Kidney (tissue), 14 donors: ENCODE results near the gene SPEM1. TPM values are rescaled to one million over a fixed set of nuclear protein-coding genes. Genes with fewer than 3 reads are reported as not detected.

Experiments
- DNase-seq, 5 donors: peaks; one replicate each; pipeline ENCODE4 v3.0.0-alpha.2; 2013 to 2020
- FAIRE-seq: peaks from 2 replicates; lab custom pipeline; 2012; peaks lifted over from hg19 to GRCh38; lab: Jason Lieb, UNC
- H3K27ac ChIP-seq, 2 donors: one replicate each; pipeline ENCODE4 v1.7.0; 2013; ENCODE audit warnings: low read depth in 2 of 2, low read length in 2 of 2, inconsistent platforms in 1 of 2
- H3K27me3 ChIP-seq: one replicate; pipeline ENCODE4 v1.7.1; 2013; ENCODE audit warnings: low read length, inconsistent platforms; ENCODE audit not compliant: control insufficient read depth, insufficient read depth
- H3K36me3 ChIP-seq, 3 donors: one replicate each; pipeline versions ENCODE4 v1.7.0 to v1.7.1; 2013; ENCODE audit warnings: low read length in 3 of 3, control low read depth in 1 of 3, inconsistent platforms in 1 of 3; ENCODE audit not compliant: insufficient read depth in 3 of 3, control insufficient read depth in 2 of 3
- H3K4me1 ChIP-seq, 3 donors: one replicate each; pipeline versions ENCODE4 v1.7.0 to v1.7.1; 2013; ENCODE audit warnings: low read length in 3 of 3, inconsistent platforms in 1 of 3, low read depth in 1 of 3; ENCODE audit not compliant: control insufficient read depth in 2 of 3, insufficient read depth in 2 of 3
- H3K4me3 ChIP-seq, 3 donors: one replicate each; pipeline versions ENCODE4 v1.7.0 to v1.8.1; 2013; ENCODE audit warnings: low read length in 3 of 3, control low read depth in 1 of 3, inconsistent platforms in 1 of 3
- H3K9ac ChIP-seq, 3 donors: one replicate each; pipeline versions ENCODE4 v1.7.0 to v1.7.1; 2013; ENCODE audit warnings: low read length in 3 of 3, control low read depth in 1 of 3, inconsistent platforms in 1 of 3
- H3K9me3 ChIP-seq, 3 donors: one replicate each; pipeline versions ENCODE4 v1.7.0 to v1.7.1; 2013; ENCODE audit warnings: low read length in 3 of 3, control low read depth in 1 of 3, inconsistent platforms in 1 of 3; ENCODE audit not compliant: control insufficient read depth in 2 of 3, insufficient read depth in 1 of 3
- intact Hi-C: fragments of 100-400 bp; cut with DNase I; formaldehyde crosslinking; loops from one replicate; pipeline ENCODE4 v1.11.1; 2022
- polyA plus RNA-seq: library from polyadenylated mRNA; stranded (reverse); fragments of 350-450 nt; fragmentation: Illumina TruSeq; extraction: RNeasy Lipid Tissue Mini Kit (QIAGEN cat#74804); gene quantifications from one replicate; pipeline ENCODE4 v1.2.3, GENCODE V29; 2014; ENCODE audit warnings: low read depth, low replicate concordance; ENCODE audit not compliant: insufficient read depth
- total RNA-seq: library from RNA; stranded (reverse); fragmentation: NEBNext Ultra II Directional; extraction: Animal tissue kit (Norgen Biotek cat#: 25700); gene quantifications from one replicate; pipeline ENCODE4 v1.2.1, GENCODE V29; 2021
- TF ChIP-seq, protein P1 (sequence below): IDR thresholded peaks from 3 replicates; pipeline ENCODE4 v1.5.1; 2012; ENCODE audit warnings: mild to moderate bottlenecking, moderate library complexity, borderline replicate concordance; ENCODE audit not compliant: insufficient read depth; ENCODE audit errors: extremely low read depth
- donor health status: control.
- donor health status: control.
- donor health status: control.
- donor health status: control.
- donor health status: control.
- donor health status: DM: yes; HTN: yes; CAD: no.
- donor health status: Normal renal cell carcinoma (clear cell type).

Gene SPEM1
- total and polyA plus RNA-seq, 2 donors from 2014 or later: not detected

DNA sequence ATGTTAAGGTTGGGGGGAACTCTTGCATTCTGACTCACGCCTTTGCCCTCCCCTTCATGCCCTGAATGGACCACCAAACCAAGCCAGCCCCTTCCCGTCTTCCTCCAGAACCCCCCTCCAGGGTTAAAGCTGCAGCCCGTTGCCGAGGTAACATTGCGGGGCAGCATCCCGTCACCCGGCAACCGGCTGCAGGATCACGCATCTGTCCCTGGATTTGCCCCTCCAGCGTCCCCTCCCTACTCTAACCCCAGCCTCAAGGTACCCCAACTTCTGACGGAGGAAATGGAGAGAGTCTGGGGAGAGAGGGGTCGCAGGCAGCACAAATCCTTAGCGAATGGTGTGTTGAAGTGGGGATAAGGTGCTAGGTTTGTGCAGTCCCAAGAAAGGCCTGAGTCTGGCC, 13.0 kb upstream of the SPEM1 start:
- H3K4me1 ChIP-seq: peaks cover 0 to 6% (median 6%) of the 10 kb centered on the region in 3 donors
- TF ChIP-seq, protein P1, sequence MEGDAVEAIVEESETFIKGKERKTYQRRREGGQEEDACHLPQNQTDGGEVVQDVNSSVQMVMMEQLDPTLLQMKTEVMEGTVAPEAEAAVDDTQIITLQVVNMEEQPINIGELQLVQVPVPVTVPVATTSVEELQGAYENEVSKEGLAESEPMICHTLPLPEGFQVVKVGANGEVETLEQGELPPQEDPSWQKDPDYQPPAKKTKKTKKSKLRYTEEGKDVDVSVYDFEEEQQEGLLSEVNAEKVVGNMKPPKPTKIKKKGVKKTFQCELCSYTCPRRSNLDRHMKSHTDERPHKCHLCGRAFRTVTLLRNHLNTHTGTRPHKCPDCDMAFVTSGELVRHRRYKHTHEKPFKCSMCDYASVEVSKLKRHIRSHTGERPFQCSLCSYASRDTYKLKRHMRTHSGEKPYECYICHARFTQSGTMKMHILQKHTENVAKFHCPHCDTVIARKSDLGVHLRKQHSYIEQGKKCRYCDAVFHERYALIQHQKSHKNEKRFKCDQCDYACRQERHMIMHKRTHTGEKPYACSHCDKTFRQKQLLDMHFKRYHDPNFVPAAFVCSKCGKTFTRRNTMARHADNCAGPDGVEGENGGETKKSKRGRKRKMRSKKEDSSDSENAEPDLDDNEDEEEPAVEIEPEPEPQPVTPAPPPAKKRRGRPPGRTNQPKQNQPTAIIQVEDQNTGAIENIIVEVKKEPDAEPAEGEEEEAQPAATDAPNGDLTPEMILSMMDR: no peak
- no peak overlapping the region for H3K9ac ChIP-seq
- H3K4me3 ChIP-seq: no peak overlapping the region
- no peak overlapping the region for H3K27ac ChIP-seq
- DNase-seq (peak in 1 of 5 donors; percentile 55), FAIRE-seq (no peak)
- no peaks in the 10 kb centered on the region for H3K36me3 ChIP-seq
- H3K27me3 ChIP-seq: no peaks in the 10 kb centered on the region
- intact Hi-C loops: no loop called here
- no peaks in the 10 kb centered on the region for H3K9me3 ChIP-seq

DNA sequence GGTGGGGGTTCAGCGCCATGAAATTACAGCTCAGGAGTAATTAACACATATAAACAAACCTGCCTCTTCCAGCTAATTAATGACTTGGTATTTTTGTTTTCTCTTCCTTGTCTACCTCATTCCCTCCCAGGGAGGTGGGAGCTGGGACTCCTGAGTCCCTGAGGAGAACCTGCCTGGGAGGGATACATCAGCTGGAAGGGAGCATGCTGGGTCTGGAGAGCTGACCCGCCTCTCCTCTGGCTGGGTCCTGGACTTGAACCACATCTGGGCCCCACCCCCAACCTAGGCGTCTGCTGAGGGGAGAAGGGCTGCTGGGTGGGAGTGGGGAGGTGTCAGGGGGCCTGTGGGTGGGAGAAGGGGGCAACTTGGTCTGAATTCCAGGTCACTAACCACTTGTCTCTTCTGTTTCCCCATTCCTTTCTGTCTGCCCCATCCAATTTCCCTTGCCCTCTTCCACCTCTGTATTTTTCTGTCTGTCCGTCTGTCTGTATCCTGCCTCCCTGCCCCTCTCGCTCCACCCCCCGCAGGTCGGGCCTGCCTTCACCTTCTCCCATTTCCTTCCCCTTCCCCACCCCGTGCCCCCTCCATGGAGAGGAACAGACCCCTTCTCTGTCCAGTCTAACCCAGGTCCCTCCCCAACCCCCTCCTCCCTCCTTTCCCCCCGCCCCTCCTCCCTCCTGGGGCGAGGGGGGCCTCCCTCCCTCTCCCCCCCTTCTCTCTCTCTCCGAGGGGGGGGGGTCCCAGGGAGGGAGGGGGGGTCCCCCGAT, 12.5 kb upstream of the SPEM1 start, which contains the start of gene NLGN2:
Gene NLGN2, plus strand, starts transcription at position 361 of the 767 bp plus-strand sequence. CDS start 411 bp downstream, outside the sequence.
- Histone ChIP-seq H3K9me3 (no peaks in the 10 kb centered on the region), H3K4me1 (peaks cover 0 to 6% (median 5%) of the 10 kb centered on the region in 3 donors), H3K27me3 (no peaks in the 10 kb centered on the region), H3K9ac (no peak within 1 kb of the TSS), H3K36me3 (no peaks in the 10 kb centered on the region), H3K4me3 (no peak within 1 kb of the TSS), H3K27ac (no peak within 1 kb of the TSS)
- TF ChIP-seq, protein P1: no peak
- FAIRE-seq (no peak), DNase-seq (peak in 1 of 5 donors; percentile 62)
- intact Hi-C loops: no loop called here

- Histone ChIP-seq H3K36me3 (no peaks in the 10 kb centered on the region), H3K27me3 (no peaks in the 10 kb centered on the region), H3K9me3 (no peaks in the 10 kb centered on the region), H3K9ac (no peak overlapping the region), H3K27ac (no peak overlapping the region), H3K4me3 (no peak overlapping the region), H3K4me1 (no peaks in the 10 kb centered on the region)
- intact Hi-C loops: no loop called here
- DNase-seq (peak in 1 of 5 donors; percentile 53), FAIRE-seq (no peak)
- TF ChIP-seq, protein P1: no peak
Observed at GRCh38 chr17:7408252-7408727, 11.8 kb upstream of the SPEM1 start.
